ENCODE results near the gene AHCYL2. TPM values are rescaled to one million over a fixed set of nuclear protein-coding genes. Genes with fewer than 3 reads are reported as not detected.

Gene AHCYL2
- total and polyA plus RNA-seq, 4 donors = 2.0 to 10.0 (median 3.6) TPM

DNA sequence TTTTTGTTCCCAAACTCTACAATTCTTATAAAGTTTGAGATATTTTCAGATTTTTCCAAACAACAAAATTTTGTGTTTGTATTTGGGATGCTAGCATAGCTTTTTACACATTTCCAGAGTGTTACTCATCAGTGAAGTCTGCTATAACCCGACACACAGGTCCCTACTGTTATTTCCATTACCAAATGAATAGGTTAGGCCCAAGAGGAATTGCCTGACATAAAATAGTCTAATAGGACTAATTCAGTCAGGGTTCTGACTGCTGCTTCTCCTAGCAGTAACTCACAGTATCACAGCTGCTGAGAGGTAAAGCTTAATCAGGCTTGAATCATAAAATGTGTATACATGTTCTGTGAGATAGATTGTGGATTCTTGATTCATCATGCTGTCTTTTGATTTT is 160.3 kb downstream of the AHCYL2 start:
- H3K27ac ChIP-seq (ENCODE audit: low read depth in 1 of 2, low read length in 2 of 2) = no peak overlapping the region
- WGBS = 94% methylated on average over 1 of the region's 1 CpG
- peaks cover 4 to 10% (median 6%) of the 10 kb centered on the region in 4 donors for H3K4me1 ChIP-seq (ENCODE audit: control insufficient read depth in 4 of 4, insufficient read depth in 4 of 4, low read length in 3 of 4)
- peaks cover 2 to 5% (median 4%) of the 10 kb centered on the region in 4 donors for H3K36me3 ChIP-seq (ENCODE audit: control insufficient read depth in 4 of 4, insufficient read depth in 3 of 4, low read depth in 1 of 4, low read length in 3 of 4)
- no peak for TF ChIP-seq SP1 (IDR thresholded peaks at IDR 0.05)
- TF ChIP-seq FOXA2 (IDR thresholded peaks at IDR 0.05) = no peak
- TF ChIP-seq JUND (IDR thresholded peaks at IDR 0.05) = no peak
- no peak for TF ChIP-seq HNF4G (IDR thresholded peaks at IDR 0.05)
- TF ChIP-seq, protein P1, sequence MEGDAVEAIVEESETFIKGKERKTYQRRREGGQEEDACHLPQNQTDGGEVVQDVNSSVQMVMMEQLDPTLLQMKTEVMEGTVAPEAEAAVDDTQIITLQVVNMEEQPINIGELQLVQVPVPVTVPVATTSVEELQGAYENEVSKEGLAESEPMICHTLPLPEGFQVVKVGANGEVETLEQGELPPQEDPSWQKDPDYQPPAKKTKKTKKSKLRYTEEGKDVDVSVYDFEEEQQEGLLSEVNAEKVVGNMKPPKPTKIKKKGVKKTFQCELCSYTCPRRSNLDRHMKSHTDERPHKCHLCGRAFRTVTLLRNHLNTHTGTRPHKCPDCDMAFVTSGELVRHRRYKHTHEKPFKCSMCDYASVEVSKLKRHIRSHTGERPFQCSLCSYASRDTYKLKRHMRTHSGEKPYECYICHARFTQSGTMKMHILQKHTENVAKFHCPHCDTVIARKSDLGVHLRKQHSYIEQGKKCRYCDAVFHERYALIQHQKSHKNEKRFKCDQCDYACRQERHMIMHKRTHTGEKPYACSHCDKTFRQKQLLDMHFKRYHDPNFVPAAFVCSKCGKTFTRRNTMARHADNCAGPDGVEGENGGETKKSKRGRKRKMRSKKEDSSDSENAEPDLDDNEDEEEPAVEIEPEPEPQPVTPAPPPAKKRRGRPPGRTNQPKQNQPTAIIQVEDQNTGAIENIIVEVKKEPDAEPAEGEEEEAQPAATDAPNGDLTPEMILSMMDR (IDR thresholded peaks at IDR 0.05; ENCODE audit: low read depth, low read length, missing input control) = no peak
- TF ChIP-seq, protein P2, sequence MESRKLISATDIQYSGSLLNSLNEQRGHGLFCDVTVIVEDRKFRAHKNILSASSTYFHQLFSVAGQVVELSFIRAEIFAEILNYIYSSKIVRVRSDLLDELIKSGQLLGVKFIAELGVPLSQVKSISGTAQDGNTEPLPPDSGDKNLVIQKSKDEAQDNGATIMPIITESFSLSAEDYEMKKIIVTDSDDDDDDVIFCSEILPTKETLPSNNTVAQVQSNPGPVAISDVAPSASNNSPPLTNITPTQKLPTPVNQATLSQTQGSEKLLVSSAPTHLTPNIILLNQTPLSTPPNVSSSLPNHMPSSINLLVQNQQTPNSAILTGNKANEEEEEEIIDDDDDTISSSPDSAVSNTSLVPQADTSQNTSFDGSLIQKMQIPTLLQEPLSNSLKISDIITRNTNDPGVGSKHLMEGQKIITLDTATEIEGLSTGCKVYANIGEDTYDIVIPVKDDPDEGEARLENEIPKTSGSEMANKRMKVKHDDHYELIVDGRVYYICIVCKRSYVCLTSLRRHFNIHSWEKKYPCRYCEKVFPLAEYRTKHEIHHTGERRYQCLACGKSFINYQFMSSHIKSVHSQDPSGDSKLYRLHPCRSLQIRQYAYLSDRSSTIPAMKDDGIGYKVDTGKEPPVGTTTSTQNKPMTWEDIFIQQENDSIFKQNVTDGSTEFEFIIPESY (IDR thresholded peaks at IDR 0.05) = no peak
- TF ChIP-seq EGR1 (IDR thresholded peaks at IDR 0.05; ENCODE audit: low read depth in 2 of 2) = no peak
- TF ChIP-seq RAD21 (IDR thresholded peaks at IDR 0.05) = no peak
- TF ChIP-seq, protein P3, sequence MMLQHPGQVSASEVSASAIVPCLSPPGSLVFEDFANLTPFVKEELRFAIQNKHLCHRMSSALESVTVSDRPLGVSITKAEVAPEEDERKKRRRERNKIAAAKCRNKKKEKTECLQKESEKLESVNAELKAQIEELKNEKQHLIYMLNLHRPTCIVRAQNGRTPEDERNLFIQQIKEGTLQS (IDR thresholded peaks at IDR 0.05) = no peak
- no peak for TF ChIP-seq NR2F2 (IDR thresholded peaks at IDR 0.05)
- no peak for TF ChIP-seq GABPA (IDR thresholded peaks at IDR 0.05 in 1 of 2, conservative IDR thresholded peaks at IDR 0.05 in 1 of 2)
- TF ChIP-seq YY1 (IDR thresholded peaks at IDR 0.05) = no peak
- TF ChIP-seq, protein P4, sequence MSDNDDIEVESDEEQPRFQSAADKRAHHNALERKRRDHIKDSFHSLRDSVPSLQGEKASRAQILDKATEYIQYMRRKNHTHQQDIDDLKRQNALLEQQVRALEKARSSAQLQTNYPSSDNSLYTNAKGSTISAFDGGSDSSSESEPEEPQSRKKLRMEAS (IDR thresholded peaks at IDR 0.05) = no peak
- TF ChIP-seq, protein P5, sequence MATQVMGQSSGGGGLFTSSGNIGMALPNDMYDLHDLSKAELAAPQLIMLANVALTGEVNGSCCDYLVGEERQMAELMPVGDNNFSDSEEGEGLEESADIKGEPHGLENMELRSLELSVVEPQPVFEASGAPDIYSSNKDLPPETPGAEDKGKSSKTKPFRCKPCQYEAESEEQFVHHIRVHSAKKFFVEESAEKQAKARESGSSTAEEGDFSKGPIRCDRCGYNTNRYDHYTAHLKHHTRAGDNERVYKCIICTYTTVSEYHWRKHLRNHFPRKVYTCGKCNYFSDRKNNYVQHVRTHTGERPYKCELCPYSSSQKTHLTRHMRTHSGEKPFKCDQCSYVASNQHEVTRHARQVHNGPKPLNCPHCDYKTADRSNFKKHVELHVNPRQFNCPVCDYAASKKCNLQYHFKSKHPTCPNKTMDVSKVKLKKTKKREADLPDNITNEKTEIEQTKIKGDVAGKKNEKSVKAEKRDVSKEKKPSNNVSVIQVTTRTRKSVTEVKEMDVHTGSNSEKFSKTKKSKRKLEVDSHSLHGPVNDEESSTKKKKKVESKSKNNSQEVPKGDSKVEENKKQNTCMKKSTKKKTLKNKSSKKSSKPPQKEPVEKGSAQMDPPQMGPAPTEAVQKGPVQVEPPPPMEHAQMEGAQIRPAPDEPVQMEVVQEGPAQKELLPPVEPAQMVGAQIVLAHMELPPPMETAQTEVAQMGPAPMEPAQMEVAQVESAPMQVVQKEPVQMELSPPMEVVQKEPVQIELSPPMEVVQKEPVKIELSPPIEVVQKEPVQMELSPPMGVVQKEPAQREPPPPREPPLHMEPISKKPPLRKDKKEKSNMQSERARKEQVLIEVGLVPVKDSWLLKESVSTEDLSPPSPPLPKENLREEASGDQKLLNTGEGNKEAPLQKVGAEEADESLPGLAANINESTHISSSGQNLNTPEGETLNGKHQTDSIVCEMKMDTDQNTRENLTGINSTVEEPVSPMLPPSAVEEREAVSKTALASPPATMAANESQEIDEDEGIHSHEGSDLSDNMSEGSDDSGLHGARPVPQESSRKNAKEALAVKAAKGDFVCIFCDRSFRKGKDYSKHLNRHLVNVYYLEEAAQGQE (IDR thresholded peaks at IDR 0.05) = no peak
- no peak for TF ChIP-seq RXRA (IDR thresholded peaks at IDR 0.05)
- TF ChIP-seq FOXA1 (IDR thresholded peaks at IDR 0.05) = no peak
- DNase-seq (ENCODE audit: low spot score) = no peak
- no peak overlapping the region for H3K9ac ChIP-seq (ENCODE audit: low read depth in 1 of 2, low read length in 2 of 2)
- no peaks in the 10 kb centered on the region for H3K9me3 ChIP-seq (ENCODE audit: control insufficient read depth in 4 of 4, low read length in 3 of 4)
- H3K4me3 ChIP-seq (ENCODE audit: low read depth in 1 of 3, low read length in 3 of 3) = no peak overlapping the region
- no peaks in the 10 kb centered on the region for H3K27me3 ChIP-seq (ENCODE audit: control insufficient read depth in 4 of 4, insufficient read depth in 4 of 4, low read length in 3 of 4)

DNA sequence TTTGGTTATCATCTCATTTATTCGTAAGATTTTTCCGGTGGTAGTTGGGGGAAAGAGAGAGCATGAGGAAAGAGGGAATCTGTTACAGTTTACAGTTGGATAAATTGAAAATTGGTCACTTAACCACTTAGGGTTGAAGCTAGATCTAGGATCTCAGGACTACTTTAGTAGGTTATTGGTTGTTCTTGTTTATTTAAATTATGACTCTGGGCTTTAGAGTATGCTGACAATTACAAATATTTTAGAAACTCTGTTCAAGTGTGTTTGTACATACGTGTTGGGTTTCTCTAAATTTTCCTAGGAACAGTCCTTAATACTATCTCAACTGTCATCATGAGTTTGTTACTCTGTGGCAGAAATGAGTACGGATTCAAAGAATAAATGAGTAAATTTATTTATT is 160.8 kb downstream of the AHCYL2 start:
- H3K4me3 ChIP-seq (ENCODE audit: low read depth in 1 of 3, low read length in 3 of 3) = no peak overlapping the region
- no peak overlapping the region for H3K9ac ChIP-seq (ENCODE audit: low read depth in 1 of 2, low read length in 2 of 2)
- H3K36me3 ChIP-seq (ENCODE audit: control insufficient read depth in 4 of 4, insufficient read depth in 3 of 4, low read depth in 1 of 4, low read length in 3 of 4) = peaks cover 1 to 7% (median 4%) of the 10 kb centered on the region in 4 donors
- no peaks in the 10 kb centered on the region for H3K27me3 ChIP-seq (ENCODE audit: control insufficient read depth in 4 of 4, insufficient read depth in 4 of 4, low read length in 3 of 4)
- H3K9me3 ChIP-seq (ENCODE audit: control insufficient read depth in 4 of 4, low read length in 3 of 4) = no peaks in the 10 kb centered on the region
- H3K27ac ChIP-seq (ENCODE audit: low read depth in 1 of 2, low read length in 2 of 2) = no peak overlapping the region
- DNase-seq (ENCODE audit: low spot score) = no peak
- peaks cover 4 to 10% (median 6%) of the 10 kb centered on the region in 4 donors for H3K4me1 ChIP-seq (ENCODE audit: control insufficient read depth in 4 of 4, insufficient read depth in 4 of 4, low read length in 3 of 4)
- WGBS = 95% methylated on average over 4 of the region's 4 CpGs
- no peak for TF ChIP-seq GABPA (IDR thresholded peaks at IDR 0.05 in 1 of 2, conservative IDR thresholded peaks at IDR 0.05 in 1 of 2)
- TF ChIP-seq, protein P3 (IDR thresholded peaks at IDR 0.05) = no peak
- no peak for TF ChIP-seq SP1 (IDR thresholded peaks at IDR 0.05)
- TF ChIP-seq, protein P1 (IDR thresholded peaks at IDR 0.05; ENCODE audit: low read depth, low read length, missing input control) = no peak
- no peak for TF ChIP-seq JUND (IDR thresholded peaks at IDR 0.05)
- TF ChIP-seq, protein P5 (IDR thresholded peaks at IDR 0.05) = no peak
- TF ChIP-seq NR2F2 (IDR thresholded peaks at IDR 0.05) = no peak
- TF ChIP-seq RXRA (IDR thresholded peaks at IDR 0.05) = no peak
- TF ChIP-seq FOXA1 (IDR thresholded peaks at IDR 0.05) = no peak
- no peak for TF ChIP-seq RAD21 (IDR thresholded peaks at IDR 0.05)
- no peak for TF ChIP-seq HNF4A (conservative IDR thresholded peaks at IDR 0.05)
- TF ChIP-seq EGR1 (IDR thresholded peaks at IDR 0.05; ENCODE audit: low read depth in 2 of 2) = no peak
